Left lobe of liver (tissue), 2 donors: Measurements from ENCODE around the gene CACNB1. TPM values are rescaled to one million over a fixed set of nuclear protein-coding genes. Genes with fewer than 3 reads are reported as not detected.

Experiments
- ATAC-seq: fragments of 200-7000 bp; cut with Tn5 transposase; one replicate; pipeline ENCODE4 v1.9.1; 2020; ENCODE audit warnings: mild to moderate bottlenecking, moderate library complexity
- DNase-seq: peaks from one replicate; pipeline ENCODE4 v3.0.0-alpha.2; 2020; ENCODE audit warnings: low spot score
- total RNA-seq: library from RNA; stranded (reverse); gene quantifications from one replicate; pipeline ENCODE4 v1.2.1, GENCODE V29; 2021
- donor health status: DM: no; HTN: no; CAD: no; lungs with moderate emphysema.
- donor health status: DM: no; HTN: yes; CAD: no.

CACNB1 gene
- total RNA-seq, 1 donor from 2014 or later: 0.40 TPM

- ATAC-seq: no peak
- no peak for DNase-seq
These were observed 7.7 kb upstream of the CACNB1 start for GRCh38 chr17:39205112-39205526.

- ATAC-seq (no peak), DNase-seq (no peak)
These were observed 6.8 kb upstream of the CACNB1 start for GRCh38 chr17:39204245-39204644.

- no peak for ATAC-seq
These were observed 3.6 kb upstream of the CACNB1 start for GRCh38 chr17:39200957-39201510.

GRCh38 chr17:39200070-39200879, 2.8 kb upstream of the CACNB1 start, which contains the start of gene RPL19:
Gene RPL19, plus strand, starts transcription at chr17:39200283. Its CDS starts 62 bp downstream, at chr17:39200345.
- peak; percentile 87 for ATAC-seq
- peak; percentile 80 for DNase-seq

More at GRCh38 chr17:39200957-39201510, 3.6 kb upstream of the CACNB1 start:
- DNase-seq: no peak

GRCh38 chr17:39199820-39200069, 2.3 kb upstream of the CACNB1 start:
- ATAC-seq (peak; percentile 85), DNase-seq (peak; percentile 89)

- ATAC-seq (no peak), DNase-seq (no peak)
These were observed 707 bp upstream of the CACNB1 start for GRCh38 chr17:39198186-39198566.

GRCh38 chr17:39196808-39197291, 619 bp downstream of the CACNB1 start:
- ATAC-seq: no peak
- no peak for DNase-seq

- DNase-seq: no peak
- ATAC-seq: no peak
These were observed 1.1 kb downstream of the CACNB1 start for GRCh38 chr17:39196241-39196807.

- DNase-seq (no peak), ATAC-seq (no peak)
These were observed 1.8 kb downstream of the CACNB1 start for GRCh38 chr17:39195568-39196160.

- DNase-seq (no peak), ATAC-seq (no peak)
These were observed 2.4 kb downstream of the CACNB1 start for GRCh38 chr17:39194985-39195524.

- DNase-seq (no peak), ATAC-seq (peak; percentile 59)
These were observed 3.1 kb downstream of the CACNB1 start for GRCh38 chr17:39194089-39194984.

GRCh38 chr17:39193346-39193745, 4.1 kb downstream of the CACNB1 start:
- no peak for ATAC-seq
- no peak for DNase-seq

GRCh38 chr17:39192901-39193300, 4.6 kb downstream of the CACNB1 start:
- ATAC-seq (no peak), DNase-seq (no peak)

- ATAC-seq: no peak
- no peak for DNase-seq
These were observed 5.5 kb downstream of the CACNB1 start for GRCh38 chr17:39191750-39192510.

- ATAC-seq: no peak
- no peak for DNase-seq
These were observed 10.2 kb downstream of the CACNB1 start for GRCh38 chr17:39187152-39187830.

GRCh38 chr17:39186481-39187002, 10.9 kb downstream of the CACNB1 start:
- ATAC-seq (no peak), DNase-seq (no peak)

- DNase-seq (no peak), ATAC-seq (no peak)
These were observed 13.7 kb downstream of the CACNB1 start for GRCh38 chr17:39183720-39184119.

- DNase-seq: no peak
These were observed 14.4 kb downstream of the CACNB1 start for GRCh38 chr17:39183045-39183444.

GRCh38 chr17:39181303-39181702, 16.2 kb downstream of the CACNB1 start:
- no peak for DNase-seq
- ATAC-seq: no peak

More at GRCh38 chr17:39183045-39183444, 14.4 kb downstream of the CACNB1 start:
- no peak for ATAC-seq
